Body of pancreas (tissue), 4 donors: Measurements from ENCODE around the gene KDM4C. TPM values are rescaled to one million over a fixed set of nuclear protein-coding genes. Genes with fewer than 3 reads are reported as not detected.

Experiments
- ATAC-seq: fragments of 150-250 bp; one replicate; pipeline ENCODE4 v1.9.1; 2016
- DNase-seq, 4 donors: peaks; one replicate each; pipeline ENCODE4 v3.0.0-alpha.2; 2019
- H3K27ac ChIP-seq, 4 donors: fragments of 200-600 bp; sonication (generic); 1 replicate in 3 of 4; 2 replicates in 1 of 4; pipeline versions ENCODE4 v1.5.1 to v1.6.1; 2016 to 2019; ENCODE audit warnings: mild to moderate bottlenecking in 1 of 4, mixed read lengths in 1 of 4, moderate library complexity in 1 of 4
- H3K27me3 ChIP-seq, 2 donors: fragments of 200-600 bp; sonication (generic); one replicate each; pipeline ENCODE4 v1.6.0; 2016; ENCODE audit warnings: mild to moderate bottlenecking in 1 of 2
- H3K36me3 ChIP-seq, 2 donors: fragments of 200-600 bp; sonication (generic); replicated peaks in 1 of 2; 2 replicates each; pipeline ENCODE4 v1.5.1; 2016; ENCODE audit warnings: low read depth in 2 of 2; ENCODE audit not compliant: insufficient read depth in 1 of 2
- H3K4me1 ChIP-seq: fragments of 200-600 bp; sonication (generic); one replicate; pipeline ENCODE4 v1.6.0; 2016
- H3K4me3 ChIP-seq, 2 donors: fragments of 200-600 bp; sonication (generic); 1 replicate in 1 of 2; 2 replicates in 1 of 2; pipeline ENCODE4 v1.5.1; 2016 to 2019
- H3K9me3 ChIP-seq, 3 donors: fragments of 200-600 bp; sonication (generic); 1 replicate in 2 of 3; 2 replicates in 1 of 3; pipeline ENCODE4 v1.5.1; 2016
- POLR2A ChIP-seq, 3 donors: fragments of 450-650 bp; IDR thresholded peaks; one replicate each; pipeline ENCODE4 v1.6.1; 2016; ENCODE audit warnings: antibody characterized with exemption in 3 of 3, mild to moderate bottlenecking in 2 of 3
- WGBS, 2 donors: methylation state at CpG; one replicate each; pipeline ENCODE4 v1.1.5; 2017; 5-methylcytosine and 5-hydroxymethylcytosine counted together
- intact Hi-C: fragments of 100-400 bp; cut with DNase I; formaldehyde crosslinking; loops from one replicate; pipeline ENCODE4 v1.15.1; 2023
- total RNA-seq, 2 donors: library from RNA; depleted of rRNA; stranded (reverse); fragments of >200 nt; gene quantifications; one replicate each; pipeline ENCODE4 v1.1.0, GENCODE V29; 2016
- TF ChIP-seq, protein P1 (sequence below), 7 experiments: fragments of 450-650 bp in 4 of 7; fragments of 200-600 bp in 3 of 7; sonication (generic) in 3 of 7; IDR thresholded peaks; one replicate each; pipeline ENCODE4 v1.5.1; 2016 to 2019; ENCODE audit warnings: antibody characterized with exemption in 7 of 7

The KDM4C gene
- total RNA-seq, 2 donors from 2014 or later: 40.5 to 48.5 TPM

DNA sequence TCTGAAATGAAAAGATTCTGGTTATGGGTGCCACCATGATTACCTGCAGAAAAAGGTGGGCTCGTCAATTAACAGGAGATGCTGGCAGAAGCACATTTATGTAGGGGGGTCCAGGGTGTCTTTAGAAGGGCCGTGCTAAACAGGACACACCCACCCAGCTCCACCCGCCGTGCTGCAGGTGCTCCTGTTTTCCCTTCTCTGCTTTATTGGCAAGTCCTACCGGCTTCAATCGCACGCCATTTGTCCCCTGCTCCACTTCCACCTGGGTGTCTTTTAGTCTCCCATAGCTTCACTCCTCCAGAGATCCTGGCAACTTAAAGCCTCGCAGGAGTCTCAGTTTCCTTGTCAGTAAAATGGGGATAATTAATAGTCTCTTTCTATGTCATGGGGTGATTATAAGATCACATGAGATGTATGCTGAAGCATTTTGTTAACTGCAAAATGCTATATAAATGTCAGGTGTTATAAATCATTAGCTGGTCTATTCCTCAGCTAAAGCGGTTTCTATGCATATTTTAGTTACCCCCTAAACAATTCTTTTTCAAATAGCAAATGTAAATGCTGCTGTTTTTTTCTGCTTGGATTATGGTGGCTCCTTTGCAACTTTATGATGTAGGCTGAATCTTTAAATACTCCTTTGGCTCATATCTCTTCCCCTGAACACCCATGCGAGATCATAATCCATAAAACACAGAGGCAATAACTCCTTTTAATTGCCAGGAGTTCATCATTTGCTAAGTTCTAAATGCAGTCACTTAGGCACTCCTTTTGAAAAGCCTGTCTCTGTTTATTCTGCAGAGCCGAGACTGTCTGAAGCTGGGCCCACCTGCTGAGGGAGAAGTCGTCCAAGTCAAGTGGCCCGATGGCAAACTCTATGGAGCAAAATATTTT lies 406.9 kb downstream of the KDM4C start:
- TF ChIP-seq POLR2A (IDR thresholded peaks at IDR 0.05): no peak
- TF ChIP-seq, protein P1, sequence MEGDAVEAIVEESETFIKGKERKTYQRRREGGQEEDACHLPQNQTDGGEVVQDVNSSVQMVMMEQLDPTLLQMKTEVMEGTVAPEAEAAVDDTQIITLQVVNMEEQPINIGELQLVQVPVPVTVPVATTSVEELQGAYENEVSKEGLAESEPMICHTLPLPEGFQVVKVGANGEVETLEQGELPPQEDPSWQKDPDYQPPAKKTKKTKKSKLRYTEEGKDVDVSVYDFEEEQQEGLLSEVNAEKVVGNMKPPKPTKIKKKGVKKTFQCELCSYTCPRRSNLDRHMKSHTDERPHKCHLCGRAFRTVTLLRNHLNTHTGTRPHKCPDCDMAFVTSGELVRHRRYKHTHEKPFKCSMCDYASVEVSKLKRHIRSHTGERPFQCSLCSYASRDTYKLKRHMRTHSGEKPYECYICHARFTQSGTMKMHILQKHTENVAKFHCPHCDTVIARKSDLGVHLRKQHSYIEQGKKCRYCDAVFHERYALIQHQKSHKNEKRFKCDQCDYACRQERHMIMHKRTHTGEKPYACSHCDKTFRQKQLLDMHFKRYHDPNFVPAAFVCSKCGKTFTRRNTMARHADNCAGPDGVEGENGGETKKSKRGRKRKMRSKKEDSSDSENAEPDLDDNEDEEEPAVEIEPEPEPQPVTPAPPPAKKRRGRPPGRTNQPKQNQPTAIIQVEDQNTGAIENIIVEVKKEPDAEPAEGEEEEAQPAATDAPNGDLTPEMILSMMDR (IDR thresholded peaks at IDR 0.05): no peak
- Histone ChIP-seq H3K4me3 (no peak overlapping the region), H3K36me3 (peaks cover 0 to 3% of the 10 kb centered on the region in 2 donors), H3K4me1 (no peaks in the 10 kb centered on the region), H3K27ac (no peak overlapping the region), H3K27me3 (no peaks in the 10 kb centered on the region), H3K9me3 (no peaks in the 10 kb centered on the region)
- intact Hi-C loops: no loop called here
- ATAC-seq: no peak
- no peak for DNase-seq
- WGBS, 2 donors: 82 to 84% methylated on average over 13 of the region's 13 CpGs

DNA sequence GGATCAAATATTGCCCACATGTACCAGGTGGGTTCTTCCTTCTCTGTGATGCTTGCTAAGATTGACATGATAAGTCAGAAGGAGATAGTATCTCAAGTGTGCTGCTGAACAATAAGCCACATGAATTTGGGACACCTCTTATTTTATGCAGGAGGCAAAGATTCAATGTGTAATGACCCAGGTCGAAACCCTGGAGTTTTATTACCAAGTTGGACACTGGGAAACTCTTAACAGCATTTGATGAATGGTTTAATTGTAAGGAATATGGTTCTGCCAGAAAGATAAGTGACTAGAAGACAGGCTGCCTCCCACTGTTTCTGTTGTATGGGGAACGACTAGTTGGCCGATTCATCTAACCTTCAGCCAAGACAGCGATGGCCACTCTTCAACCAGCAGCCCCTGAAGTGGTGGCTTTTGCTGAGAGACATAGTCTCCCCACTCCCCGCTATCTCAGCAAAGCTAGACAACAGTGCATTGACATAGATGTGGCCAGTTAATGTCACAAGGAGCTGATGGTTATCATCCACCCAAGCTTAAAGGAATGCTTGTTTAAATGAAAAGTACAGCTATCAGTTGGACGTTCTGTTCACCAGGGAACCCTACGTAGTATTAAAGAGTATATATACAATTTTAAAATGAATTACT lies 407.7 kb downstream of the KDM4C start:
- TF ChIP-seq, protein P1 (IDR thresholded peaks at IDR 0.05): no peak
- no peak for TF ChIP-seq POLR2A (IDR thresholded peaks at IDR 0.05)
- Histone ChIP-seq H3K9me3 (no peaks in the 10 kb centered on the region), H3K27me3 (no peaks in the 10 kb centered on the region), H3K4me3 (no peak overlapping the region), H3K27ac (no peak overlapping the region), H3K36me3 (peaks cover 0 to 5% of the 10 kb centered on the region in 2 donors), H3K4me1 (no peaks in the 10 kb centered on the region)
- intact Hi-C loops: no loop called here
- WGBS, 2 donors: 88 to 90% methylated on average over 7 of the region's 7 CpGs
- ATAC-seq (no peak), DNase-seq (no peak)

DNA sequence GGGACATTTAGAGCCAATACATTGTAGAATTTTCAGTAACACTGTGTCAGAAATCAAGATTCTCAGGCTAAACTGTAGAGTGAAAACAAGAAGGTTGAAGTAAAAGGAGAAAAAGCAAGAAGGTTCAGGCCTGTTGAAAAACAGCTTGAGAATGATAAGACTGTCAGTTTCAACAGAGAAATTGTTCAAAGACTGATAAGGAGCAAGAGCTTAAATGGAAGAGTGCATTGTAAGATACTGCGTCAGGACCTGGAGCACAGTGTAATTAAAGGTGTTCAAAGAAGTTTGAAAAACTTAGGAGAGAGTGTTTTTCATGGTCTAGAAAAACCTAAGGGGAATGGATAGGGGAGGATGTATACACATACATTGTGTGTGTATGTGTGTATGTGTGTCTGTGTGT lies 408.3 kb downstream of the KDM4C start:
- no peak overlapping the region for H3K27ac ChIP-seq
- H3K36me3 ChIP-seq: peaks cover 0 to 5% of the 10 kb centered on the region in 2 donors
- ATAC-seq: no peak
- DNase-seq: no peak
- intact Hi-C loops: no loop called here
- 78 to 86% methylated on average over 1 of the region's 1 CpG for WGBS, 2 donors
- no peak overlapping the region for H3K4me3 ChIP-seq
- no peak for TF ChIP-seq POLR2A (IDR thresholded peaks at IDR 0.05)
- TF ChIP-seq, protein P1 (IDR thresholded peaks at IDR 0.05): no peak
- no peaks in the 10 kb centered on the region for H3K27me3 ChIP-seq
- H3K9me3 ChIP-seq: no peaks in the 10 kb centered on the region
- H3K4me1 ChIP-seq: no peaks in the 10 kb centered on the region

DNA sequence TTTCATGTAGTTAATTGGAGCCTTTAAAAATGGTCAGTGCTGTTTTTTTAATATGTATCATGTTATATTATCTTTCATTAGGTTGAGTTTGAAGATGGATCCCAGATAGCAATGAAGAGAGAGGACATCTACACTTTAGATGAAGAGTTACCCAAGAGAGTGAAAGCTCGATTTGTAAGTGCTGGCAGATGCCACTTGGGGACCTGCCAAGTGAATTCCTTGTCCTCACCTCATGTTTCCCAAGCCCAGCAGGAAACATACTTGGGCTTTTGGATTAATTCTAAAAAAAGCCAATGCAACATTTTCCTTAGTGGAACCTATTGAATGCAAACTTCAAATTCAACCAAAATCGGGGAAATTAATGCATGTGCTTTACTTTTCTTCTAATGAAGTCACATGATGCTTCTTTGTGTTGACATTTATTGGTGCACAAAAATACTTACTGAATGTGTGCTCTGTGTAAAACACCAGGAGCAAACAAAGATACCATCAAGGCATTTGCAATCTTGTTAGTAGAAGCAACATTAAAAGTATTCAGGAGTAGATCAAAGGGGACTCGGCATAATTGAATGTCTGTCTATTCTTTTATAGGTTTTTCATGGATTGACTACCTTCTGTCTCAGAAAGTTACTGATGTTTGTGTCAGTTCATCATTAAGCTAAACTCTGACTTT lies 412.1 kb downstream of the KDM4C start:
- H3K9me3 ChIP-seq: no peaks in the 10 kb centered on the region
- H3K36me3 ChIP-seq: peaks cover 0 to 5% of the 10 kb centered on the region in 2 donors
- no peak overlapping the region for H3K4me3 ChIP-seq
- H3K27ac ChIP-seq: no peak overlapping the region
- no peaks in the 10 kb centered on the region for H3K27me3 ChIP-seq
- intact Hi-C loops: no loop called here
- TF ChIP-seq, protein P1 (IDR thresholded peaks at IDR 0.05): no peak
- DNase-seq (no peak), ATAC-seq (no peak)
- H3K4me1 ChIP-seq: no peaks in the 10 kb centered on the region
- 75 to 81% methylated on average over 3 of the region's 3 CpGs for whole genome bisulfite sequencing, 2 donors
